Tibial nerve (tissue), 4 donors: ENCODE data around the gene ZFYVE9. TPM values are rescaled to one million over a fixed set of nuclear protein-coding genes. Genes with fewer than 3 reads are reported as not detected.

Experiments used
- DNase-seq, 2 donors: peaks; one replicate each; pipeline ENCODE4 v3.0.0-alpha.2; 2019; ENCODE audit warnings: low spot score in 2 of 2
- H3K27ac ChIP-seq, 4 donors: fragments of 200-600 bp; sonication (generic) in 3 of 4; one replicate each; pipeline ENCODE4 v1.5.1; 2017 to 2019; ENCODE audit warnings: mild to moderate bottlenecking in 1 of 4
- H3K27me3 ChIP-seq, 2 donors: fragments of 200-600 bp; sonication (generic) in 1 of 2; one replicate each; pipeline versions ENCODE4 v1.5.1 to v1.6.0; 2017 to 2019
- H3K36me3 ChIP-seq, 3 donors: fragments of 200-600 bp; sonication (generic); one replicate each; pipeline ENCODE4 v1.5.1; 2018 to 2019
- H3K4me1 ChIP-seq, 4 donors: fragments of 200-600 bp; sonication (generic) in 3 of 4; one replicate each; pipeline ENCODE4 v1.5.1; 2017 to 2019
- H3K4me3 ChIP-seq, 4 donors: fragments of 200-600 bp; sonication (generic) in 3 of 4; one replicate each; pipeline ENCODE4 v1.5.1; 2017 to 2019; ENCODE audit warnings: mild to moderate bottlenecking in 1 of 4, moderate library complexity in 1 of 4
- H3K9me3 ChIP-seq, 4 donors: fragments of 200-600 bp; sonication (generic) in 3 of 4; one replicate each; pipeline ENCODE4 v1.5.1; 2017 to 2019
- CTCF ChIP-seq, 5 experiments: fragments of 200-600 bp in 3 of 5; fragments of 450-650 bp in 2 of 5; sonication (generic) in 3 of 5; IDR thresholded peaks; one replicate each; pipeline ENCODE4 v1.5.1; 2016 to 2019; ENCODE audit warnings: antibody characterized with exemption in 5 of 5, mild to moderate bottlenecking in 3 of 5, moderate library complexity in 2 of 5
- EP300 ChIP-seq, 2 donors: sonication (generic); formaldehyde crosslinking; IDR thresholded peaks; one replicate each; pipeline ENCODE4 v1.6.1; 2017; ENCODE audit warnings: antibody characterized with exemption in 2 of 2, mild to moderate bottlenecking in 1 of 2
- POLR2A ChIP-seq, 2 donors: fragments of 450-650 bp; IDR thresholded peaks; one replicate each; pipeline ENCODE4 v1.6.1; 2017; ENCODE audit warnings: antibody characterized with exemption in 2 of 2, mild to moderate bottlenecking in 2 of 2, moderate library complexity in 2 of 2
- WGBS, 2 donors: methylation state at CpG; one replicate each; pipeline ENCODE4 v1.1.5; 2018; 5-methylcytosine and 5-hydroxymethylcytosine counted together
- total RNA-seq, 4 donors: library from RNA; depleted of rRNA; stranded (reverse); fragments of >200 nt; gene quantifications; one replicate each; pipeline ENCODE4 v1.1.0, GENCODE V29; 2016

The ZFYVE9 gene
- total RNA-seq, 4 donors from 2014 or later: 29.1 to 39.6 (median 35.0) TPM

GRCh38 chr1:52186449-52186848 lies 44.6 kb downstream of the ZFYVE9 start:
- H3K27me3 ChIP-seq: no peaks in the 10 kb centered on the region
- peaks cover 0 to 13% (median 0%) of the 10 kb centered on the region in 4 donors for H3K4me1 ChIP-seq
- no peak overlapping the region for H3K27ac ChIP-seq
- no peak overlapping the region for H3K4me3 ChIP-seq
- DNase-seq: no peak
- peaks cover 0 to 5% (median 1%) of the 10 kb centered on the region in 4 donors for H3K9me3 ChIP-seq
- WGBS, 2 donors: 23 to 32% methylated on average over 2 of the region's 2 CpGs
- H3K36me3 ChIP-seq: no peaks in the 10 kb centered on the region
- no peak for TF ChIP-seq CTCF (IDR thresholded peaks at IDR 0.05)

GRCh38 chr1:52189898-52190480 lies 48.1 kb downstream of the ZFYVE9 start:
- WGBS, 2 donors: 76% methylated on average over 5 of the region's 5 CpGs
- no peak for TF ChIP-seq CTCF (IDR thresholded peaks at IDR 0.05)
- no peak for TF ChIP-seq EP300 (IDR thresholded peaks at IDR 0.05)
- no peak for TF ChIP-seq POLR2A (IDR thresholded peaks at IDR 0.05)
- no peak for DNase-seq
- Histone ChIP-seq H3K4me3 (no peak overlapping the region), H3K27ac (no peak overlapping the region), H3K27me3 (no peaks in the 10 kb centered on the region), H3K9me3 (peaks cover 0 to 5% (median 1%) of the 10 kb centered on the region in 4 donors), H3K4me1 (peaks cover 0 to 8% (median 0%) of the 10 kb centered on the region in 4 donors), H3K36me3 (no peaks in the 10 kb centered on the region)

GRCh38 chr1:52190500-52191252 lies 48.8 kb downstream of the ZFYVE9 start:
- Histone ChIP-seq H3K4me3 (no peak overlapping the region), H3K27me3 (no peaks in the 10 kb centered on the region), H3K4me1 (peaks cover 0 to 8% (median 0%) of the 10 kb centered on the region in 4 donors), H3K27ac (no peak overlapping the region), H3K36me3 (no peaks in the 10 kb centered on the region), H3K9me3 (peaks cover 0 to 5% (median 1%) of the 10 kb centered on the region in 4 donors)
- no peak for DNase-seq
- WGBS, 2 donors: 61 to 66% methylated on average over 4 of the region's 4 CpGs
- TF ChIP-seq POLR2A (IDR thresholded peaks at IDR 0.05): no peak
- no peak for TF ChIP-seq EP300 (IDR thresholded peaks at IDR 0.05)
- TF ChIP-seq CTCF (IDR thresholded peaks at IDR 0.05): no peak

GRCh38 chr1:52191395-52191965 lies 49.6 kb downstream of the ZFYVE9 start:
- no peaks in the 10 kb centered on the region for H3K36me3 ChIP-seq
- H3K27me3 ChIP-seq: no peaks in the 10 kb centered on the region
- no peak for DNase-seq
- peaks cover 0 to 5% (median 1%) of the 10 kb centered on the region in 4 donors for H3K9me3 ChIP-seq
- no peak overlapping the region for H3K27ac ChIP-seq
- H3K4me3 ChIP-seq: no peak overlapping the region
- H3K4me1 ChIP-seq: peaks cover 0 to 8% (median 0%) of the 10 kb centered on the region in 4 donors
- 80% methylated on average over 2 of the region's 2 CpGs for WGBS, 2 donors
- TF ChIP-seq POLR2A (IDR thresholded peaks at IDR 0.05) (no peak), CTCF (IDR thresholded peaks at IDR 0.05) (no peak), EP300 (IDR thresholded peaks at IDR 0.05) (no peak)

GRCh38 chr1:52192024-52192423 lies 50.1 kb downstream of the ZFYVE9 start:
- DNase-seq: no peak
- WGBS, 2 donors: 89 to 91% methylated on average over 2 of the region's 2 CpGs
- TF ChIP-seq CTCF (IDR thresholded peaks at IDR 0.05): no peak
- no peak for TF ChIP-seq EP300 (IDR thresholded peaks at IDR 0.05)
- no peak for TF ChIP-seq POLR2A (IDR thresholded peaks at IDR 0.05)
- Histone ChIP-seq H3K36me3 (no peaks in the 10 kb centered on the region), H3K4me1 (peaks cover 0 to 8% (median 0%) of the 10 kb centered on the region in 4 donors), H3K9me3 (peaks cover 0 to 2% (median under 1%) of the 10 kb centered on the region in 4 donors), H3K27ac (no peak overlapping the region), H3K27me3 (no peaks in the 10 kb centered on the region), H3K4me3 (no peak overlapping the region)
